Mucosa of descending colon (tissue), 3 donors: ENCODE data around the gene DDAH2. TPM values are rescaled to one million over a fixed set of nuclear protein-coding genes. Genes with fewer than 3 reads are reported as not detected.

ENCODE experiments used
- ATAC-seq: fragments of 200-7000 bp; cut with Tn5 transposase; one replicate; pipeline ENCODE4 v1.9.1; 2020; ENCODE audit warnings: mild to moderate bottlenecking, moderate library complexity
- DNase-seq, 3 donors: peaks; one replicate each; pipeline ENCODE4 v3.0.0-alpha.2; 2020
- H3K36me3 ChIP-seq: fragments of 200-600 bp; one replicate; pipeline ENCODE4 v1.8.0; 2021; ENCODE audit warnings: low read depth, mild to moderate bottlenecking
- H3K4me1 ChIP-seq: fragments of 200-600 bp; one replicate; pipeline ENCODE4 v1.8.0; 2021; ENCODE audit warnings: low read depth, mild to moderate bottlenecking
- H3K4me3 ChIP-seq: fragments of 200-600 bp; one replicate; pipeline ENCODE4 v1.8.0; 2021; ENCODE audit warnings: mild to moderate bottlenecking
- H3K9me3 ChIP-seq: fragments of 200-600 bp; one replicate; pipeline ENCODE4 v1.8.0; 2021; ENCODE audit warnings: mild to moderate bottlenecking
- CTCF ChIP-seq: fragments of 200-600 bp; IDR thresholded peaks from one replicate; pipeline ENCODE4 v1.8.0; 2022; ENCODE audit warnings: antibody characterized with exemption, mild to moderate bottlenecking
- intact Hi-C, 2 donors: fragments of 100-400 bp; cut with DNase I in 1 of 2; cut with micrococcal nuclease in 1 of 2; formaldehyde crosslinking; loops; one replicate each; pipeline versions ENCODE4 v1.11.0 to v1.11.1; 2022; cut with DNase I, micrococcal nuclease
- total RNA-seq, 3 donors: library from RNA; stranded (reverse); fragmentation: NEBNext Ultra II Directional in 2 of 3; extraction: Animal tissue kit (Norgen Biotek cat#: 25700) in 2 of 3; gene quantifications; one replicate each; pipeline versions ENCODE4 v1.2.1 to v1.2.4, GENCODE V29; 2021 to 2023
- donor health status: DM: no; HTN: no; CAD: no; lungs with moderate emphysema.
- donor health status: DM: no; HTN: no; CAD: no.
- donor health status: DM: no; HTN: yes; CAD: no.

The DDAH2 gene
- total RNA-seq, 3 donors from 2014 or later: 56.1 to 152 (median 99.5) TPM

GRCh38 chr6:31737315-31737990 lies 8.4 kb upstream of the DDAH2 start:
- Histone ChIP-seq H3K36me3 (peaks cover 6% of the 10 kb centered on the region), H3K4me3 (no peak overlapping the region), H3K4me1 (peaks cover 35% of the 10 kb centered on the region), H3K9me3 (no peaks in the 10 kb centered on the region)
- DNase-seq (peak in 2 of 3 donors; percentile 53 to 70), ATAC-seq (peak; percentile 3)
- no peak for TF ChIP-seq CTCF
- intact Hi-C loops: no loop called here

GRCh38 chr6:31736768-31737314 lies 7.7 kb upstream of the DDAH2 start:
- no peaks in the 10 kb centered on the region for H3K9me3 ChIP-seq
- H3K4me1 ChIP-seq: peaks cover 37% of the 10 kb centered on the region
- H3K36me3 ChIP-seq: peaks cover 7% of the 10 kb centered on the region
- ATAC-seq (no peak), DNase-seq (peak in 2 of 3 donors; percentile 40 to 56)
- no peak overlapping the region for H3K4me3 ChIP-seq
- no peak for TF ChIP-seq CTCF
- intact Hi-C loops: no loop called here

DNA sequence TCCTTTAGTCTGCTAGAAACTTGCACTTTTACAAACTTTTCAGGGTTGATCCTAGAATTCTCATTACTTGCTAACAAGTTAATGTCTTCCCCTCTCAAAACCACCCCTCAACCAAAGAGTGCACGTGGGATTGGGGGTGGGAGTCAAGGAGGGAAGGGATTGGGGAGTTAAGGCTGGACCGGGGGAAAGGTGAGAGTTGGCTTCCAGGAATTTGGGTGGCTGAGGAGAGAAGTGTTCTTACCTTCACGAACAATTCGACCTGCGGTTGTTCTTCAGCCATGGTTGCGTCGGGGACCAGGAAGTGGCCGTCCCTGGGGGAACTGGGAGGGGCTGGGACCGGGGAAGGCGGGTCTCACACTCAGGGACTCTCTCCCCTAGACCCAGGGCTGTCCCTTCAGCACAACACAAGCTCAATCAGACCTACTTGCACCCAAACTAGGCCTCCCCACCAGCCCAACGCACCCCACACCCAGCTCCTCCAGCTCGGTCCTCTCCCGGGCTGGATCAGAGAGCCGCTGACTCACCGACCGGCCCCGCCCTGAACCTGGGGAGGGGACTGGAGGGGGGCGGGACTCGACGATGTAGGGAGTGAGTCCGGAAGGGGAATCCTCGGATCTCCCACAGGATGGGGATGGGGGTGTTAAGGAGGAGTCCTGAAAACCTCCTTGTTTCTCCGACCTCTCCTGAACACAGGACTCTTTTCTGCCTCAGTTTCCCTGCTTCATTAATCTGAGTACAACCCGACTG lies 7.1 kb upstream of the DDAH2 start, which contains the start of gene CLIC1:
TSS of gene CLIC1 (minus strand) at position 510 of the 747 bp plus-strand sequence. CDS start at position 280, 230 bp downstream.
- no peak for TF ChIP-seq CTCF
- peaks cover 7% of the 10 kb centered on the region for H3K36me3 ChIP-seq
- H3K4me1 ChIP-seq: peaks cover 37% of the 10 kb centered on the region
- ATAC-seq (peak; percentile 52), DNase-seq (peak; percentile 91 to 94 (median 94))
- intact Hi-C loops: no loop called here
- peak within 1 kb of the TSS; percentile 50 for H3K4me3 ChIP-seq
- H3K9me3 ChIP-seq: no peaks in the 10 kb centered on the region

DNA sequence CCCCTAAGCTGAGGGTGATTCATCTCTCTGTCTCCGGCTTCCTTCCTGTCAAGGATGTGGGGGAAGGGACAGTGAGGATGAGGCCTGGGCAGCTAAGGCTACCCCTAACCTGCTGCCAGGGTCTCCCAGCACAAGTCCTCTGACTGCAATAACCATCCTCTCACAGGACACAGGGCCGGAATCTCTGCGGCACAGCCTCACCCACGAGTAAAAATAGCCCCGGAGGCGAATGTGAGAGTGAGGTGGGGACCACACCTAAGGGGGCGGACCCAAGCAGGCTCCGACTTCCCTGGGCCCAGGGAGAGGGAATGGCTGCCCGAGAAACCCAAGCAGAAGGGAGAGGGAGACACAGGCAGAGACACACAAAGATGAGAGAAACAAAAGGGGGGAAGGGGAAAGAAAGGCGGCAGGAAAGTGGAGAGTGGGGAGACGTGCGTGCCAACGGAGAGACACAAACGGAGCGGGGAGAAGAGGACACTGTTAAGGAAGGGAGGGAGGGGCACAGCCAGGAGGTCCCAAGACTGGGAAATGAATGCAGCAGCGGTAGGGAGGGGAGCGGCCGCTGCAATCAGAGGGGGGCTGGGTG lies 5.8 kb upstream of the DDAH2 start:
- peaks cover 33% of the 10 kb centered on the region for H3K4me1 ChIP-seq
- ATAC-seq: peak; percentile 27
- intact Hi-C loops: loop anchor here in 1 of 2 donors (5.0 kb wide), 1 partner anchor 97 kb away; no protein-coding TSS in a partner anchor

More for the DNA sequence above, 5.8 kb upstream of the DDAH2 start:
- no peak for TF ChIP-seq CTCF
- DNase-seq: peak; percentile 82 to 83 (median 82)
- peaks cover 7% of the 10 kb centered on the region for H3K36me3 ChIP-seq
- H3K9me3 ChIP-seq: no peaks in the 10 kb centered on the region
- peak overlapping the region; percentile 50 for H3K4me3 ChIP-seq
